ENCODE measurements around the gene ESRRA. TPM values are rescaled to one million over a fixed set of nuclear protein-coding genes. Genes with fewer than 3 reads are reported as not detected.
"Not testable (repeated sequence)": the region's sequence is repeated elsewhere in the genome, so short reads cannot be mapped to it uniquely, and the experiment has no call there.

ESRRA gene
- polyA plus RNA-seq, 1 experiment: 5.5 TPM

- peak overlapping the region; percentile 76 for H3K4me3 ChIP-seq (ENCODE audit: low read depth, low read length)
- ChIA-PET POLR2A (interaction anchor here (0.6 to 1.2 kb wide), 4 partner anchors 12 to 121 kb away, joined by 3 to 5 read pairs (median 4); partner anchors contain the start of genes PRDX5, STIP1 and TRMT112), CTCF (interaction anchor here (0.6 kb wide), 2 partner anchors 49 to 399 kb away, joined by 3 to 6 read pairs; no protein-coding TSS in a partner anchor)
- H3K9me3 ChIP-seq (ENCODE audit: control insufficient read depth, insufficient read depth, low read length): no peaks in the 10 kb centered on the region; the same call in 1 of the 2 replicates
- H3K27ac ChIP-seq (ENCODE audit: low read depth, low read length): peak overlapping the region; percentile 21
- DNase-seq (ENCODE audit: low read depth, low spot score): no peak
- TF ChIP-seq, protein P1, sequence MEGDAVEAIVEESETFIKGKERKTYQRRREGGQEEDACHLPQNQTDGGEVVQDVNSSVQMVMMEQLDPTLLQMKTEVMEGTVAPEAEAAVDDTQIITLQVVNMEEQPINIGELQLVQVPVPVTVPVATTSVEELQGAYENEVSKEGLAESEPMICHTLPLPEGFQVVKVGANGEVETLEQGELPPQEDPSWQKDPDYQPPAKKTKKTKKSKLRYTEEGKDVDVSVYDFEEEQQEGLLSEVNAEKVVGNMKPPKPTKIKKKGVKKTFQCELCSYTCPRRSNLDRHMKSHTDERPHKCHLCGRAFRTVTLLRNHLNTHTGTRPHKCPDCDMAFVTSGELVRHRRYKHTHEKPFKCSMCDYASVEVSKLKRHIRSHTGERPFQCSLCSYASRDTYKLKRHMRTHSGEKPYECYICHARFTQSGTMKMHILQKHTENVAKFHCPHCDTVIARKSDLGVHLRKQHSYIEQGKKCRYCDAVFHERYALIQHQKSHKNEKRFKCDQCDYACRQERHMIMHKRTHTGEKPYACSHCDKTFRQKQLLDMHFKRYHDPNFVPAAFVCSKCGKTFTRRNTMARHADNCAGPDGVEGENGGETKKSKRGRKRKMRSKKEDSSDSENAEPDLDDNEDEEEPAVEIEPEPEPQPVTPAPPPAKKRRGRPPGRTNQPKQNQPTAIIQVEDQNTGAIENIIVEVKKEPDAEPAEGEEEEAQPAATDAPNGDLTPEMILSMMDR (IDR thresholded peaks at IDR 0.05; ENCODE audit: low read depth, low read length): peak; percentile 26; the same call in 1 of the 2 replicates
- no peaks in the 10 kb centered on the region for H3K27me3 ChIP-seq (ENCODE audit: control insufficient read depth, insufficient read depth, low read length)
These were observed 603 bp downstream of the ESRRA start for GRCh38 chr11:64305691-64306562.

- POLR2A ChIA-PET: no interaction called here
- TF ChIP-seq, protein P1 (IDR thresholded peaks at IDR 0.05; ENCODE audit: low read depth, low read length): no peak
- Histone ChIP-seq H3K9me3 (ENCODE audit: control insufficient read depth, insufficient read depth, low read length) (no peaks in the 10 kb centered on the region; the same call in 1 of the 2 replicates), H3K27me3 (ENCODE audit: control insufficient read depth, insufficient read depth, low read length) (no peaks in the 10 kb centered on the region), H3K27ac (ENCODE audit: low read depth, low read length) (no peak overlapping the region), H3K4me3 (ENCODE audit: low read depth, low read length) (peak overlapping the region; percentile 76)
- CTCF ChIA-PET: interaction anchor here (0.6 kb wide), 1 partner anchor 48 kb away, joined by 6 read pairs; no protein-coding TSS in a partner anchor
- DNase-seq (ENCODE audit: low read depth, low spot score): no peak
These were observed 1.2 kb downstream of the ESRRA start for GRCh38 chr11:64306563-64306875.

DNA sequence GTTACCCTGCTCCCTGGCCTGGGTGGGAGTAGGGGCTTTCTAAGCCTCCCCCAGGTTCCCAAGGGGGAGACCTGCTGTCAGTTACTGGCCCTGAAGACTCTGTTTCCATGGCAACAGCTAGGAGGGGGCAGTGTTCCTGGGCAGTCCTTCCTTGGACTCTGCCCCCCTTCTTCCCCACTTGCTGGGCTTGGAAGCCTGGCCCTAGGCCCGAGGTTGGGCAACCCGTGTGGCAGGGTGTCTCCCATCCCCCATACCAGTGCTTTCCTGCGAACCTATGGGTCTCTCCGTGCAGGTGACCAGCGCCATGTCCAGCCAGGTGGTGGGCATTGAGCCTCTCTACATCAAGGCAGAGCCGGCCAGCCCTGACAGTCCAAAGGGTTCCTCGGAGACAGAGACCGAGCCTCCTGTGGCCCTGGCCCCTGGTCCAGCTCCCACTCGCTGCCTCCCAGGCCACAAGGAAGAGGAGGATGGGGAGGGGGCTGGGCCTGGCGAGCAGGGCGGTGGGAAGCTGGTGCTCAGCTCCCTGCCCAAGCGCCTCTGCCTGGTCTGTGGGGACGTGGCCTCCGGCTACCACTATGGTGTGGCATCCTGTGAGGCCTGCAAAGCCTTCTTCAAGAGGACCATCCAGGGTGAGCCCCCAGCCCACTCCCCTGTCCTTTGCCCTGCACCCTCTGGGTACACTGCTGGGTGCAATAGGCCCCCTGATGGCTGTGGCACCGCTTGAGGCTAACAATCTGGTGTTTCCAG, 1.7 kb downstream of the ESRRA start:
- no peak overlapping the region for H3K27ac ChIP-seq (ENCODE audit: low read depth, low read length)

GRCh38 chr11:64307795-64308194, 2.5 kb downstream of the ESRRA start:
- H3K27me3 ChIP-seq (ENCODE audit: control insufficient read depth, insufficient read depth, low read length); DNase-seq (ENCODE audit: low read depth, low spot score); H3K27ac ChIP-seq (ENCODE audit: low read depth, low read length); POLR2A ChIA-PET; H3K4me3 ChIP-seq (ENCODE audit: low read depth, low read length); CTCF ChIA-PET; H3K9me3 ChIP-seq (ENCODE audit: control insufficient read depth, insufficient read depth, low read length): not testable (repeated sequence)

More for the DNA sequence above, 1.7 kb downstream of the ESRRA start:
- no peak for DNase-seq (ENCODE audit: low read depth, low spot score)
- Histone ChIP-seq H3K4me3 (ENCODE audit: low read depth, low read length) (peak overlapping the region; percentile 76), H3K27me3 (ENCODE audit: control insufficient read depth, insufficient read depth, low read length) (no peaks in the 10 kb centered on the region), H3K9me3 (ENCODE audit: control insufficient read depth, insufficient read depth, low read length) (no peaks in the 10 kb centered on the region; the same call in 1 of the 2 replicates)
- ChIA-PET POLR2A (interaction anchor here (0.5 kb wide), 1 partner anchor 32 kb away, joined by 7 read pairs; no protein-coding TSS in a partner anchor), CTCF (interaction anchor here (0.6 kb wide), 1 partner anchor 48 kb away, joined by 6 read pairs; no protein-coding TSS in a partner anchor)
- TF ChIP-seq, protein P1 (IDR thresholded peaks at IDR 0.05; ENCODE audit: low read depth, low read length): no peak

GRCh38 chr11:64312947-64313346, 7.6 kb downstream of the ESRRA start:
- no peak overlapping the region for H3K27ac ChIP-seq (ENCODE audit: low read depth, low read length)
- no peak for DNase-seq (ENCODE audit: low read depth, low spot score)
- no peak overlapping the region for H3K4me3 ChIP-seq (ENCODE audit: low read depth, low read length)
- H3K27me3 ChIP-seq (ENCODE audit: control insufficient read depth, insufficient read depth, low read length): no peaks in the 10 kb centered on the region
- POLR2A ChIA-PET: no interaction called here
- CTCF ChIA-PET: interaction anchor here (1.4 kb wide), 1 partner anchor 42 kb away, joined by 4 read pairs; no protein-coding TSS in a partner anchor
- TF ChIP-seq, protein P1 (IDR thresholded peaks at IDR 0.05; ENCODE audit: low read depth, low read length): no peak
- no peaks in the 10 kb centered on the region; the same call in 1 of the 2 replicates for H3K9me3 ChIP-seq (ENCODE audit: control insufficient read depth, insufficient read depth, low read length)

Measured in AG04450 (cell line).